Gastrocnemius medialis (tissue), 4 donors: ENCODE results near the gene BRAT1. TPM values are rescaled to one million over a fixed set of nuclear protein-coding genes. Genes with fewer than 3 reads are reported as not detected.
A peak's percentile ranks its signal among the peaks of the same experiment; 100 is the strongest.

Experiments used
- ATAC-seq, 2 donors: fragments of 150-250 bp; one replicate each; pipeline ENCODE4 v1.9.1; 2016
- DNase-seq, 2 donors: peaks; one replicate each; pipeline ENCODE4 v3.0.0-alpha.2; 2019
- H3K27ac ChIP-seq, 4 donors: fragments of 200-600 bp; sonication (generic); 1 replicate in 1 of 4; 2 replicates in 3 of 4; pipeline ENCODE4 v1.5.1; 2016 to 2018; ENCODE audit warnings: mild to moderate bottlenecking in 2 of 4, moderate library complexity in 1 of 4
- H3K27me3 ChIP-seq, 3 donors: fragments of 200-600 bp; sonication (generic) in 2 of 3; 1 replicate in 1 of 3; 2 replicates in 2 of 3; pipeline versions ENCODE4 v1.5.1 to v1.6.0; 2016 to 2019; ENCODE audit warnings: mild to moderate bottlenecking in 1 of 3, moderate library complexity in 1 of 3
- H3K36me3 ChIP-seq, 2 donors: fragments of 200-600 bp; sonication (generic) in 1 of 2; one replicate each; pipeline ENCODE4 v1.5.1; 2017 to 2018
- H3K4me1 ChIP-seq, 2 donors: fragments of 200-600 bp; sonication (generic) in 1 of 2; one replicate each; pipeline ENCODE4 v1.5.1; 2016 to 2017; ENCODE audit warnings: mild to moderate bottlenecking in 2 of 2
- H3K4me3 ChIP-seq, 4 donors: fragments of 200-600 bp; sonication (generic) in 3 of 4; 1 replicate in 1 of 4; 2 replicates in 3 of 4; pipeline ENCODE4 v1.5.1; 2016 to 2019; ENCODE audit warnings: mild to moderate bottlenecking in 2 of 4
- H3K9me3 ChIP-seq, 3 donors: fragments of 200-600 bp; sonication (generic) in 2 of 3; 1 replicate in 1 of 3; 2 replicates in 2 of 3; pipeline ENCODE4 v1.5.1; 2016 to 2019
- POLR2A ChIP-seq, 2 donors: fragments of 450-650 bp; IDR thresholded peaks; one replicate each; pipeline ENCODE4 v1.6.1; 2017; ENCODE audit warnings: antibody characterized with exemption in 2 of 2, mild to moderate bottlenecking in 2 of 2, moderate library complexity in 2 of 2
- in situ Hi-C, 4 donors: fragments of 200-750 bp; cut with MboI; loops; one replicate each; pipeline versions ENCODE4 v1.15.0 to v1.8.0; 2017; ENCODE audit warnings: low sequenced_read_pairs in 4 of 4
- intact Hi-C: fragments of 100-400 bp; cut with DNase I; formaldehyde crosslinking; loops from one replicate; pipeline ENCODE4 v1.15.1; 2023; ENCODE audit warnings: low total_unique reads
- total RNA-seq, 4 donors: library from RNA; depleted of rRNA; stranded (reverse); fragments of >200 nt; gene quantifications; one replicate each; pipeline versions ENCODE4 v1.1.0 to v1.2.3, GENCODE V29; 2016
- TF ChIP-seq, protein P1 (sequence below), 5 experiments: fragments of 450-650 bp in 3 of 5; fragments of 200-600 bp in 2 of 5; sonication (generic) in 2 of 5; IDR thresholded peaks in 4 of 5; conservative IDR thresholded peaks in 1 of 5; 1 replicate in 4 of 5; 2 replicates in 1 of 5; pipeline ENCODE4 v1.5.1; 2016 to 2019; ENCODE audit warnings: antibody characterized with exemption in 5 of 5, mild to moderate bottlenecking in 3 of 5, moderate library complexity in 3 of 5

Gene BRAT1
- total RNA-seq, 4 donors from 2014 or later, result 15.3 to 36.4 (median 20.2) TPM

DNA sequence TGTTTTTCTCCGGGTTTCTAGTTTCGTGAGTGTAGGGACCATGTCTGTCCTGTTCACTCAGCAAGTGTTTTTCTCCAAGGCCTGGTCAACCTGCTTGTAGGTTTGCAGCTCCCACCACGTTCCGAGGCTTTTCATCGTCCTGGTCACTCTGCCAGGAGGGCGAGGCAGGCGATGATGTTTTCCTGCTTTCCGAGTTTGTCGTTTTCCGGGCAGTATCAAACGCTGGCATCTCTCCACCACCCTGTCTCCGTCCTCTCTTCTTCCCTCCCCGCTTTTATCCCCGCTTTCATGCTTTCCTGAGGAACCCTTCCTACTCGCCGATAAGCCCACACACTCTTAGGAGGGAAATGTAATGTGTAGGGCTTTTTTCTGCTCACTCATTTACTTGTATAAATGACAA lies 14.7 kb upstream of the BRAT1 start:
- TF ChIP-seq POLR2A (IDR thresholded peaks at IDR 0.05), result no peak
- TF ChIP-seq, protein P1, sequence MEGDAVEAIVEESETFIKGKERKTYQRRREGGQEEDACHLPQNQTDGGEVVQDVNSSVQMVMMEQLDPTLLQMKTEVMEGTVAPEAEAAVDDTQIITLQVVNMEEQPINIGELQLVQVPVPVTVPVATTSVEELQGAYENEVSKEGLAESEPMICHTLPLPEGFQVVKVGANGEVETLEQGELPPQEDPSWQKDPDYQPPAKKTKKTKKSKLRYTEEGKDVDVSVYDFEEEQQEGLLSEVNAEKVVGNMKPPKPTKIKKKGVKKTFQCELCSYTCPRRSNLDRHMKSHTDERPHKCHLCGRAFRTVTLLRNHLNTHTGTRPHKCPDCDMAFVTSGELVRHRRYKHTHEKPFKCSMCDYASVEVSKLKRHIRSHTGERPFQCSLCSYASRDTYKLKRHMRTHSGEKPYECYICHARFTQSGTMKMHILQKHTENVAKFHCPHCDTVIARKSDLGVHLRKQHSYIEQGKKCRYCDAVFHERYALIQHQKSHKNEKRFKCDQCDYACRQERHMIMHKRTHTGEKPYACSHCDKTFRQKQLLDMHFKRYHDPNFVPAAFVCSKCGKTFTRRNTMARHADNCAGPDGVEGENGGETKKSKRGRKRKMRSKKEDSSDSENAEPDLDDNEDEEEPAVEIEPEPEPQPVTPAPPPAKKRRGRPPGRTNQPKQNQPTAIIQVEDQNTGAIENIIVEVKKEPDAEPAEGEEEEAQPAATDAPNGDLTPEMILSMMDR (IDR thresholded peaks at IDR 0.05 in 4 of 5, conservative IDR thresholded peaks at IDR 0.05 in 1 of 5), result no peak
- H3K9me3 ChIP-seq, result no peaks in the 10 kb centered on the region
- peaks cover 6 to 8% of the 10 kb centered on the region in 2 donors for H3K4me1 ChIP-seq
- in situ Hi-C loops (no loop called here), intact Hi-C loops (no loop called here)
- no peaks in the 10 kb centered on the region for H3K27me3 ChIP-seq
- H3K36me3 ChIP-seq, result peaks cover 0 to 5% of the 10 kb centered on the region in 2 donors
- DNase-seq (no peak), ATAC-seq (no peak)
- no peak overlapping the region for H3K27ac ChIP-seq
- no peak overlapping the region for H3K4me3 ChIP-seq

DNA sequence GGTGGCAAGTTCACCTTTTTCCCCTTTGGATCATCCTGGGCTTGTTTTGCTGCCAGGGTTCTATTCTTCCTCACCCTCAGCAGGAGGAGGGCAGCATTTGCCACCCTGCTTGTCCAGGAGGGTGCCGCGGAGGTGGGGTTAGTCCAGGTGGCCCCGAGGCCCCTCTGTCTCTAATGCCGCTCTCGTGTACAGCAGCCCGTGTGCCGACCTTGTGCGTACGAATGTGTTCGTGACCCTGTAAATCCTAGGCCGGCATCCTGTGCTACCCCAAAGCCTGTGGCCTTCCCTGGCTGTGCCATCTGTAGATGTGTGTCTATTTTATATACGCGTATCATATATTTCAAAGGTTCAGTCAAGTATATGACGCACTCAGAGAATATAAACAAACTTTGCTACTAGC lies 14.1 kb upstream of the BRAT1 start:
- intact Hi-C loops (no loop called here), in situ Hi-C loops (loop anchor here in 2 of 4 donors (10.0 kb wide), 1 partner anchor 115 kb away; the partner anchor contains the start of gene AMZ1 (in 2 of the 2))
- TF ChIP-seq, protein P1 (IDR thresholded peaks at IDR 0.05 in 4 of 5, conservative IDR thresholded peaks at IDR 0.05 in 1 of 5), result no peak

DNA sequence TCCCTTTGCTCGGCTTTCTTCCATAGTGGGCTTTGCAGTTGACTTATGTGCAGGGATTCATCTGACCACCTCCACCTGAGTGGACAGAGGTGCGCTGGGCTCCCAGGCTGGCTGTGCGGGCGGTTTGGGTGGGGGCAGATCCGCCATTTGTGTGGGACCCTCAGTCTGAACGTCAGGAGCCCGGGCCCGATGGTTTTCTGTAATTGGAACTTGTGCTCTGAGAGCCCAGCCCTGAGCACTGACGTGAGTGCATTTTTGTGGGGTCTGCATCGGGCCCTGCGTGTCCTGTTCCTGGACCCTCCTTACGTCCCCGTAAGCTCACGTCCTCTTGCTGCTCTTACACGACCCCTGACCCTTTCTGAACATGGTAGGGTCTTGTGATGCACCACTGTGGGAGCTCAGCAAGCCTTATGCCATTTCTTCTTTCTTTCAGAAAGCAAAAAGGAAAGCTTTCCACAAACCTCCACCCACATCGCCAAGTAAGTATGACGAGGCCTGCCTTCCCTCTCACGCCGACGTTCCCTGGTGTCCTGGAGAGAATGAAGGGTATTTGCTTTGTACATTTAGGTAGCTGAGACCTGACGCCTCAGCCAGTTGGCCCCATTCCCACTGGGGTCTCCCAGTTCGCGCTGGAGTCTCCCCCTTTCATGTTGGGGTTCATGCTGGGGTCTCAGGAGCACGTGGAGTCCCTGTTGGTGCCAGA lies 13.3 kb upstream of the BRAT1 start:
- Histone ChIP-seq H3K4me3 (no peak overlapping the region), H3K27me3 (no peaks in the 10 kb centered on the region), H3K36me3 (no peaks in the 10 kb centered on the region), H3K9me3 (no peaks in the 10 kb centered on the region), H3K4me1 (peaks cover 6 to 8% of the 10 kb centered on the region in 2 donors), H3K27ac (no peak overlapping the region)
- TF ChIP-seq, protein P1 (IDR thresholded peaks at IDR 0.05 in 4 of 5, conservative IDR thresholded peaks at IDR 0.05 in 1 of 5), result no peak
- TF ChIP-seq POLR2A (IDR thresholded peaks at IDR 0.05), result no peak
- intact Hi-C loops (no loop called here), in situ Hi-C loops (loop anchor here in 2 of 4 donors (10.0 kb wide), 1 partner anchor 116 kb away; the partner anchor contains the start of gene AMZ1 (in 2 of the 2))
- no peak for ATAC-seq
- DNase-seq, result no peak

More for the DNA sequence above, 14.1 kb upstream of the BRAT1 start:
- no peaks in the 10 kb centered on the region for H3K9me3 ChIP-seq
- ATAC-seq, result no peak
- H3K27me3 ChIP-seq, result no peaks in the 10 kb centered on the region
- no peak overlapping the region for H3K4me3 ChIP-seq
- no peak overlapping the region for H3K27ac ChIP-seq
- H3K4me1 ChIP-seq, result peaks cover 6 to 8% of the 10 kb centered on the region in 2 donors
- H3K36me3 ChIP-seq, result peaks cover 0 to 5% of the 10 kb centered on the region in 2 donors
- no peak for DNase-seq

DNA sequence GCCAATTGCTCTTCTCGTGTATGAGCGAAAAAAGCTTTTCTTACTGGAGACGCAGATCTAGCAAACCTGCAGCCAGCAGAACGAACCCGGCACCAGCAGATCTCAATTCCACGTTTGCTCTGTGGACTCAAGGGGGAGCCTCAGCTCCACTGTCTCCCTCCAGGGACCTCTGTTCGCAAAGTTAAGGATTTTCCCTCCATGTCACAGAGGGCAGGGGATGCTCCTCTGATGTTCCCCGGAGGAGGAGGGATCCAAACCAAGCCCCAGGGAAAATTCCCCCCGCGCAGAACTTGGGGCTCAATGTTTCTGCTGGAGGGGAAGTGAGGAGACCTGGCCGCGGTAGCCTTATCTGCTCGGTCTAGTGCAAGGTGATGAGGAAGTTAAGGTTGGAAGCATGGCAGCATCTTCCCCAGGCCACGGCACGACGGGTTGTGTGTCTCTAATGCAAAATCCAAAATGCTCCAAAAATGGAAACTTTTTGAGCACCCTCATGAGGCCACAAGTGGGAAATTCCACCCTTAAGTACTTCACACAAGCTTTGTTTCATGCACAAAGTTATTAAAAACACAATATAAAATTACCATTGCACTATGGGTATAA lies 12.5 kb upstream of the BRAT1 start:
- TF ChIP-seq, protein P1 (IDR thresholded peaks at IDR 0.05 in 4 of 5, conservative IDR thresholded peaks at IDR 0.05 in 1 of 5), result peak in 4 of 5 experiments; percentile 20 to 51 (median 47)
- no peak for TF ChIP-seq POLR2A (IDR thresholded peaks at IDR 0.05)
- intact Hi-C loops (loop anchor here (1.0 kb wide), 1 partner anchor 113 kb away; no protein-coding TSS in a partner anchor), in situ Hi-C loops (loop anchor here in 2 of 4 donors (10.0 kb wide), 1 partner anchor 117 kb away; the partner anchor contains the start of gene AMZ1 (in 2 of the 2))
- H3K27me3 ChIP-seq, result no peaks in the 10 kb centered on the region
- DNase-seq (no peak), ATAC-seq (peak in 1 of 2 donors; percentile 39)
- peaks cover 6 to 8% of the 10 kb centered on the region in 2 donors for H3K4me1 ChIP-seq
- H3K9me3 ChIP-seq, result no peaks in the 10 kb centered on the region
- H3K4me3 ChIP-seq, result no peak overlapping the region
- H3K36me3 ChIP-seq, result no peaks in the 10 kb centered on the region
- no peak overlapping the region for H3K27ac ChIP-seq
